Measurements from ENCODE around the gene CFAP90.

DNA sequence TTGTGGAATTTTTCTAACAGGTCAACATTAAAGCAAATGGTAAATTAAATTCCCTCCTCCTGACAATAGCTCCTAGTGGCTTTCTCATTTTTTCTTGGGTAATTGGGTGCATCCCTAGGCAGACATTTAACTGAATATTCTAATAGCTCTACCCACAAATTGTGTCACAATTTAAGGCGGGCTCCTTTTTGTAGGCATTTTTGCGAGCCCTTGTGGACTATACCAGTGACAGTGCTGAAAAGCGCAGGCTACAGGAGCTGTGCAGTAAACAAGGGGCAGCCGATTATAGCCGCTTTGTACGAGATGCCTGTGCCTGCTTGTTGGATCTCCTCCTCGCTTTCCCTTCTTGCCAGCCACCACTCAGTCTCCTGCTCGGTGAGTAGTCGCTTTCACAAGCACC, 38.0 kb upstream of the CFAP90 start:
- TF ChIP-seq CTCF (conservative IDR thresholded peaks at IDR 0.05; ENCODE audit: low read depth, low read length) (no peak), EZH2phosphoT487 (IDR thresholded peaks at IDR 0.05; ENCODE audit: borderline replicate concordance, low read length) (no peak)

Data from PC-3 (cell line).